ENCODE data around the gene SMAD4.

The SMAD4 gene

DNA sequence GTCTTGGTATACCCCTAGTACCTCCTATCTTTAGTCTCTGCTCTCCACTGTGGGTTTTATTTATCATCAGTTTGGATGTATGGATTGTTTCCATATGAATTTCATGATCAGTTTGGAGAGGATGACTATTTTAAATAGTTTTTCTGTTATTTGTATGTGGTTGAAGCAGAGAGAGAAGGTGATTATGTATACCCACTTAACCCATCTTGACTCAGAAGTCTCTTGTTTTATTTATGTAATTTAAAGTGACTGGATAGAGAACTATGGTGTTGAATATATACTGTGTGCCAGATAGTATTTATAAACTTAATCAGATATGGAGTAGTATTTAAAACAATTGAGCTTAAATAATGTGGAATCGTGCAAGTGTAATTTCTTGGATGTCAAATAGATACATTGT is 39.9 kb downstream of the SMAD4 start:
- Histone ChIP-seq H3K9me2 (replicated peaks; ENCODE audit: low read depth, low read length) (no peaks in the 10 kb centered on the region), H3K36me3 (ENCODE audit: insufficient read depth, low read length) (peaks cover 74% of the 10 kb centered on the region), H3K79me2 (ENCODE audit: insufficient read depth, low read length) (peaks cover 31% of the 10 kb centered on the region; the same call in 1 of the 2 replicates), H3K27me3 (ENCODE audit: insufficient read depth, low read length, poor library complexity, severe bottlenecking) (no peaks in the 10 kb centered on the region), H2AFZ (ENCODE audit: low read length) (no peak overlapping the region), H4K20me1 (ENCODE audit: insufficient read depth, low read length, poor library complexity, severe bottlenecking) (peaks cover 10% of the 10 kb centered on the region), H3K9ac (ENCODE audit: low read depth, low read length, poor library complexity, severe bottlenecking) (no peak overlapping the region), H3K4me3 (ENCODE audit: low read length, poor library complexity, severe bottlenecking) (no peak overlapping the region), H3K4me1 (ENCODE audit: insufficient read depth, low read length, poor library complexity, severe bottlenecking) (peaks cover 6% of the 10 kb centered on the region), H3F3A (ENCODE audit: low read depth) (no peaks in the 10 kb centered on the region), H3K4me2 (ENCODE audit: low read depth, low read length, poor library complexity, severe bottlenecking) (no peak overlapping the region), H3K9me3 (ENCODE audit: insufficient read depth, low read depth, low read length) (no peaks in the 10 kb centered on the region)
- TF ChIP-seq, protein P1, sequence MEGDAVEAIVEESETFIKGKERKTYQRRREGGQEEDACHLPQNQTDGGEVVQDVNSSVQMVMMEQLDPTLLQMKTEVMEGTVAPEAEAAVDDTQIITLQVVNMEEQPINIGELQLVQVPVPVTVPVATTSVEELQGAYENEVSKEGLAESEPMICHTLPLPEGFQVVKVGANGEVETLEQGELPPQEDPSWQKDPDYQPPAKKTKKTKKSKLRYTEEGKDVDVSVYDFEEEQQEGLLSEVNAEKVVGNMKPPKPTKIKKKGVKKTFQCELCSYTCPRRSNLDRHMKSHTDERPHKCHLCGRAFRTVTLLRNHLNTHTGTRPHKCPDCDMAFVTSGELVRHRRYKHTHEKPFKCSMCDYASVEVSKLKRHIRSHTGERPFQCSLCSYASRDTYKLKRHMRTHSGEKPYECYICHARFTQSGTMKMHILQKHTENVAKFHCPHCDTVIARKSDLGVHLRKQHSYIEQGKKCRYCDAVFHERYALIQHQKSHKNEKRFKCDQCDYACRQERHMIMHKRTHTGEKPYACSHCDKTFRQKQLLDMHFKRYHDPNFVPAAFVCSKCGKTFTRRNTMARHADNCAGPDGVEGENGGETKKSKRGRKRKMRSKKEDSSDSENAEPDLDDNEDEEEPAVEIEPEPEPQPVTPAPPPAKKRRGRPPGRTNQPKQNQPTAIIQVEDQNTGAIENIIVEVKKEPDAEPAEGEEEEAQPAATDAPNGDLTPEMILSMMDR (conservative IDR thresholded peaks at IDR 0.05; ENCODE audit: low read length), result no peak

DNA sequence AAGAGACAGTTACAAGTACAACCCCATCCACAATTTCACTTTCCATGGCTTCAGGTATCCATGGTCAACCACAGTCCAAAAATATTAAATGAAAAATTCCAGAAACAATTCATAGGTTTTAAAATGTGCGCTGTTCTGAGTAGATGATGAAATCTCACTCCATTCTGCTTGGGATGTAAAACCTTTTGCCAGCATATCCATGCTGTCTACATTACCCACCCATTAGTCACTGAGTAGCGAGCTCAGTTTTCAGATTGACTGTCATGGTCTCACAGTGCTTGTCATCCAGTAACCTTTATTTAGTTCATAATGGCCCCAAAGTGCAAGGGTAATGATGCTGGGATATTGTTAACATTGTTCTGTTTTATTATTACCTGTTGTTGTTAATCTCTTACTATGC is 40.5 kb downstream of the SMAD4 start:
- H4K20me1 ChIP-seq (ENCODE audit: insufficient read depth, low read length, poor library complexity, severe bottlenecking), result peaks cover 11% of the 10 kb centered on the region
- H3K9me3 ChIP-seq (ENCODE audit: insufficient read depth, low read depth, low read length), result no peaks in the 10 kb centered on the region
- peaks cover 34% of the 10 kb centered on the region; the same call in 1 of the 2 replicates for H3K79me2 ChIP-seq (ENCODE audit: insufficient read depth, low read length)
- H3K9me2 ChIP-seq (replicated peaks; ENCODE audit: low read depth, low read length), result no peaks in the 10 kb centered on the region
- no peak overlapping the region for H3K4me2 ChIP-seq (ENCODE audit: low read depth, low read length, poor library complexity, severe bottlenecking)
- H3K27me3 ChIP-seq (ENCODE audit: insufficient read depth, low read length, poor library complexity, severe bottlenecking), result no peaks in the 10 kb centered on the region
- H3K4me1 ChIP-seq (ENCODE audit: insufficient read depth, low read length, poor library complexity, severe bottlenecking), result peaks cover 6% of the 10 kb centered on the region
- TF ChIP-seq, protein P1 (conservative IDR thresholded peaks at IDR 0.05; ENCODE audit: low read length), result no peak
- TF ChIP-seq EZH2phosphoT487 (IDR thresholded peaks at IDR 0.05; ENCODE audit: borderline replicate concordance), result no peak
- H3K4me3 ChIP-seq (ENCODE audit: low read length, poor library complexity, severe bottlenecking), result no peak overlapping the region
- no peaks in the 10 kb centered on the region for H3F3A ChIP-seq (ENCODE audit: low read depth)
- no peak overlapping the region for H2AFZ ChIP-seq (ENCODE audit: low read length)
- peaks cover 69% of the 10 kb centered on the region; the same call in 1 of the 2 replicates for H3K36me3 ChIP-seq (ENCODE audit: insufficient read depth, low read length)
- H3K9ac ChIP-seq (ENCODE audit: low read depth, low read length, poor library complexity, severe bottlenecking), result no peak overlapping the region

DNA sequence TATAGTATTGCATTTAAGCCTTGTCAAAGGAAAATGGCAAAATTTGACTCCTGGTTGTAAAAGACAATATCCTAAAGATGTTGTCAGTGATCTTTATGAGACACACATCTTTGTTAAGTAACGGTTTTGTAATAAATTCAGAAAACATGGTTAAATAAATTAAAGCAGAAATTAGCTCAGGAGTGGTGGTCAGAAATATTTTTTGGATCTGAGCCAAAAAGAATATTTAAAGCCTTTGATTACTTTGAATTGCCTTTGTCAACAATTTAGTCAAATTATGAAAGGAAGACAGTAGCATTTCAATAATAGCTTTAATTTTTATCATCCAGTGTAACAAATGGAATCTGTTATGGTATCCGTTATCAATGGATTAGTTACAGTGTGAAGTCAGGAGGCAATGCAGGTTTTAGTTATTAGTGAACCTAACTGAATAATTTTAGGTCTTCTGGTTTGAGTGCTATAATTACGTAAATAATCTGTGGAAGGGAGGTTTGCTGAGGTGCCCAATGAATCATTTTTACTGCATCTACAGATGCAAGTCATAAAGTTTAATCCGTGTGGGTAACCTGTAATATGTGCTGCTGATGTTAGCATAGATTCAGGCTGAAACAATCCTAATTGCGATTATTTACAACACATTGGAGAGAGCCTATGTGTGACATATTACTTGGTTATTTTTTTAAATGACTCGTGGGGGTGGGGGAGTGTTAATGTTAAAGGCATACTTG is 42.7 kb downstream of the SMAD4 start:
- H3F3A ChIP-seq (ENCODE audit: low read depth), result no peaks in the 10 kb centered on the region
- no peak overlapping the region for H3K4me2 ChIP-seq (ENCODE audit: low read depth, low read length, poor library complexity, severe bottlenecking)
- no peaks in the 10 kb centered on the region for H3K9me3 ChIP-seq (ENCODE audit: insufficient read depth, low read depth, low read length)
- H3K4me3 ChIP-seq (ENCODE audit: low read length, poor library complexity, severe bottlenecking), result no peak overlapping the region
- peaks cover 11% of the 10 kb centered on the region for H4K20me1 ChIP-seq (ENCODE audit: insufficient read depth, low read length, poor library complexity, severe bottlenecking)
- no peaks in the 10 kb centered on the region for H3K9me2 ChIP-seq (replicated peaks; ENCODE audit: low read depth, low read length)
- peaks cover 34% of the 10 kb centered on the region; the same call in 1 of the 2 replicates for H3K79me2 ChIP-seq (ENCODE audit: insufficient read depth, low read length)
- no peak overlapping the region for H2AFZ ChIP-seq (ENCODE audit: low read length)
- peaks cover 6% of the 10 kb centered on the region for H3K4me1 ChIP-seq (ENCODE audit: insufficient read depth, low read length, poor library complexity, severe bottlenecking)
- H3K36me3 ChIP-seq (ENCODE audit: insufficient read depth, low read length), result peaks cover 79% of the 10 kb centered on the region
- TF ChIP-seq EZH2phosphoT487 (IDR thresholded peaks at IDR 0.05; ENCODE audit: borderline replicate concordance), result no peak
- TF ChIP-seq, protein P1 (conservative IDR thresholded peaks at IDR 0.05; ENCODE audit: low read length), result no peak
- H3K9ac ChIP-seq (ENCODE audit: low read depth, low read length, poor library complexity, severe bottlenecking), result no peak overlapping the region
- H3K27me3 ChIP-seq (ENCODE audit: insufficient read depth, low read length, poor library complexity, severe bottlenecking), result no peaks in the 10 kb centered on the region
